BE2C (cell line): ENCODE measurements around the gene MBP.

Source experiments
- DNase-seq: peaks from one replicate; pipeline ENCODE4 v3.0.0-alpha.2; 2020
- H3K27me3 ChIP-seq: fragments of 250-450 bp; sonication (Bioruptor Pico); 2 replicates; pipeline ENCODE4 v1.5.1; 2020; ENCODE audit warnings: mild to moderate bottlenecking
- H3K36me3 ChIP-seq: fragments of 250-450 bp; sonication (Bioruptor Pico); 2 replicates; pipeline ENCODE4 v1.5.1; 2020; ENCODE audit warnings: mild to moderate bottlenecking
- H3K4me1 ChIP-seq: fragments of 250-450 bp; sonication (Bioruptor Pico); 2 replicates; pipeline ENCODE4 v1.5.1; 2020
- H3K4me3 ChIP-seq: 2 replicates; pipeline ENCODE4 v1.5.1; 2011; ENCODE audit warnings: low read depth, low read length
- H3K9me3 ChIP-seq: fragments of 250-450 bp; sonication (Bioruptor Pico); 2 replicates; pipeline ENCODE4 v1.5.1; 2020
- TF ChIP-seq, protein P1 (sequence below): IDR thresholded peaks from 2 replicates; pipeline ENCODE4 v1.5.1; 2012; ENCODE audit warnings: mild to moderate bottlenecking, low read depth, low read length

The MBP gene

DNA sequence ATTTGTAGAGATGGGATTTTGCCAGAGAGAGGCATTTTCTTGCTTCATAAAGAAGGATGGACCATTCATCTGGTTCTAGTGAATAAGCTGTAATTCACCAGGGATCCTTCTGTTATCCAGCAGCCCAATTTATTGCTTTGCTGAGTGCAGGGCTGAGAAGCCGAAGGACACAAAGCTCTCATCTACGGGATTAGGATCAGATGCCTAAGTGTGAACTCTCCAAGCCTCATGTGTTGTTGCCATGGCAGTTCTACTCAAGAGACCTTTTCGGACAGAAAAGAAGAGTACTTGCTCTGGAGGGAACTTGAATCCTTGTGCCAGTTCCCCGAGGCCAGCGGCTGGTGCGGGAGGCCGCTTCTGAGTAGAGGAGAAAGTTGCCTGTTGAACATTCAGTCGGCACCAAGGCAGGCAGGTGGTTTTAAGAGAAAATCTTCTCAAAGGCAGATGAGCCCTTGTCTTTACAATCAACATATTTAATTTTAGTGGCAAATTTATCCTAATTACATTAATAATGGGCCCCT lies 38.4 kb upstream of the MBP start:
- no peaks in the 10 kb centered on the region for H3K4me1 ChIP-seq
- TF ChIP-seq, protein P1, sequence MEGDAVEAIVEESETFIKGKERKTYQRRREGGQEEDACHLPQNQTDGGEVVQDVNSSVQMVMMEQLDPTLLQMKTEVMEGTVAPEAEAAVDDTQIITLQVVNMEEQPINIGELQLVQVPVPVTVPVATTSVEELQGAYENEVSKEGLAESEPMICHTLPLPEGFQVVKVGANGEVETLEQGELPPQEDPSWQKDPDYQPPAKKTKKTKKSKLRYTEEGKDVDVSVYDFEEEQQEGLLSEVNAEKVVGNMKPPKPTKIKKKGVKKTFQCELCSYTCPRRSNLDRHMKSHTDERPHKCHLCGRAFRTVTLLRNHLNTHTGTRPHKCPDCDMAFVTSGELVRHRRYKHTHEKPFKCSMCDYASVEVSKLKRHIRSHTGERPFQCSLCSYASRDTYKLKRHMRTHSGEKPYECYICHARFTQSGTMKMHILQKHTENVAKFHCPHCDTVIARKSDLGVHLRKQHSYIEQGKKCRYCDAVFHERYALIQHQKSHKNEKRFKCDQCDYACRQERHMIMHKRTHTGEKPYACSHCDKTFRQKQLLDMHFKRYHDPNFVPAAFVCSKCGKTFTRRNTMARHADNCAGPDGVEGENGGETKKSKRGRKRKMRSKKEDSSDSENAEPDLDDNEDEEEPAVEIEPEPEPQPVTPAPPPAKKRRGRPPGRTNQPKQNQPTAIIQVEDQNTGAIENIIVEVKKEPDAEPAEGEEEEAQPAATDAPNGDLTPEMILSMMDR = no peak
- H3K9me3 ChIP-seq = no peaks in the 10 kb centered on the region
- DNase-seq = no peak
- no peaks in the 10 kb centered on the region for H3K27me3 ChIP-seq
- H3K36me3 ChIP-seq = no peaks in the 10 kb centered on the region
- H3K4me3 ChIP-seq = no peak overlapping the region

DNA sequence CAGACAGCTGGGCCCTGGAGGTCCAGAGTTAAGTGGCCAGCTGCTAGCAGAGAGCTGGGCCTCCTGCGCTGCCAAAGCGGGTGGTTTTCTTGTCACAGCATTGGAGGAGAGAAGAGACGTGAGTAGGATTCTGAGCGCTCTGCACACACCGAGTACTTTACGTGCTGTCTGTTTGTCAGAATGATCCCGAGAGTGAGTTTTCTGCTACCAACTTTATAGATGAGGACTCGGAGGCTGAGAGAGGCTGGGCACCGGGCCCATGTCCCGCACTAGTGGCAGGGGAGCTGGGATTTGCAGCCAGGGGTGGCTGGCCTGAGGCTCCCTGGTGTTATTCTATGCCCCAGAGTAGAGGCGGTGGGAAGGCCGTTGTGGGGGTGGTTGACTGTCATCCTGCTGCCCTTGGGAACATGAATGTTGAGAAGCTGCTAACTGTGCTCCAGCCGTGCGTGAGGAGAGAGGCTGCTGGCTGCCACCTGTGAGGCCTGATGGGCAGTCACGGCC lies 36.3 kb upstream of the MBP start:
- no peak for DNase-seq
- no peaks in the 10 kb centered on the region for H3K4me1 ChIP-seq
- TF ChIP-seq, protein P1 = no peak
- H3K27me3 ChIP-seq = no peaks in the 10 kb centered on the region
- H3K4me3 ChIP-seq = no peak overlapping the region
- no peaks in the 10 kb centered on the region for H3K36me3 ChIP-seq
- H3K9me3 ChIP-seq = no peaks in the 10 kb centered on the region

DNA sequence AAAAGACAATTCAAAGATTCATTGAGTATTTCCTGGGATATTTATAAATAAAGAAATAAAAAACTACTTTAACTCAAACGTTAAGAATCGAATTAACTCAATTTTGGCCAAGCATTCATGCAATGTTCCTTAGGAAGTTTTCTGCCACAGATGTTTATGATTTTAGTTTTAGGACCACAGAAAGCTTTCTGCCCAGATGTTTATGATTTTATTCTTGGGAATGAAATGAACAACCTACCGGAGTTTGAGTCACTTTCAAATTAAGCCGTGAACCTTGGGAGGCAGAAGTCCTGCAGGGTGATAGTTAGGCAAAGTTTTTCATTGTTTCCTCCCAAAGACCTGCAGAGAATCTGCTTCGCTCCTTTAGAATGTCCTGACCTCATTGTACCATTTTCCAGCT lies 34.7 kb upstream of the MBP start:
- H3K27me3 ChIP-seq = no peaks in the 10 kb centered on the region
- H3K9me3 ChIP-seq = no peaks in the 10 kb centered on the region
- no peak for DNase-seq
- TF ChIP-seq, protein P1 = no peak
- no peak overlapping the region for H3K4me3 ChIP-seq
- no peaks in the 10 kb centered on the region for H3K4me1 ChIP-seq
- no peaks in the 10 kb centered on the region for H3K36me3 ChIP-seq

DNA sequence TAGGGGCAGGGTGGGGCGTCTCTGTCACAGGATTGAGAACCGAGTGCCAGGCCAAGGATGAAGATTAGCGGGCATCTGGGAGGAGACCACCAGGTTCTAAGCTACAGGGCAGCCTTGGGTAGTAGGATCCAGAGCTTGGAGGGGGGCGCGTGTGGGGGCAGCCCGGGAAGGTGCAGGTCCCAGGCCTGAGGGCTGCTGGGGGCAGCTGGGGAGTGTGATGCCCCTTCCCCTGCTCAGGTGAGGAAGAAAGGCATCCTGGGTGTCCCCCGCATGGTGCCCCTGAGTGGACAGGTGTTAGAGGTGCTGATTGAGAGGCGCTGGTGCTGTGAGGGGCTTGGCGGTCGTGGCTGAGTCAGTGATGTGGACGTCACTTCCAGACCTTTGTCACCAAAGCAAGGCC lies 33.9 kb upstream of the MBP start:
- no peaks in the 10 kb centered on the region for H3K36me3 ChIP-seq
- no peak overlapping the region for H3K4me3 ChIP-seq
- H3K4me1 ChIP-seq = no peaks in the 10 kb centered on the region
- no peaks in the 10 kb centered on the region for H3K9me3 ChIP-seq
- H3K27me3 ChIP-seq = no peaks in the 10 kb centered on the region
- TF ChIP-seq, protein P1 = no peak
- DNase-seq = no peak

DNA sequence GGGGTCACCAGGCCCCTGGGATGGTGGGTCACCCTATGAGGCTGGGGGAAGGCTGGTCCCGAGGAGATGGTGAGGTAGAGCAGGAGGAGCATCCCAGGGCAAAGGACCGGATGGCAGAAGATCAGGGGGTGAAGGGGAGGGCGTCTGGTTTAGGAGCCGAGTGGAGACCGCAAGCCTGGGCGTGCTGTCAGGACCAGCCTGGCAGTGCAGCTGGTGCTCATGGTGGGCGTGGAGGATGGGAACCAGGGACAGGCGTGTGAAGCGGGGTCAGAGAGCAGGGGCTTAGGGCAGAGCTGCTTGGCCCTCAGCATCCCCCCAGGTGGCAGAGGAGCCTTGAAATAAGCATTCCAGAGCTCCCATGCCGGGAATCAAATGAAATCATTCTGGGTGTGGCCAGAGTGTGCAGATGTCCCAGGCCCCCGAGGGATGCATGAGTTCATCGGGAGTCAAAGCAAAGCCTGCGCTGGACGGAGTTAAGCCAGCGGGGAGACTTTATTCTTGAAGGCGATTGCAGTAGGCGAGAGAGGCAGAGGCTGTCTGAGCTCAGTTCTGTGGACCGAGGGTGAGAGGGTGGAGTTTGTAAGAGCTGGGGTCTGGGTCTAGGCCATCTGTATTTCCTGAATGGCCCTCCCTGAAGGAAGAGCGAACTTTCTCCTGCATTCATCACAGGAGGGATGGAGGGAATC lies 33.1 kb upstream of the MBP start:
- no peak overlapping the region for H3K4me3 ChIP-seq
- no peak for DNase-seq

More for the DNA sequence above, 33.1 kb upstream of the MBP start:
- Histone ChIP-seq H3K36me3 (no peaks in the 10 kb centered on the region), H3K4me1 (no peaks in the 10 kb centered on the region), H3K9me3 (no peaks in the 10 kb centered on the region), H3K27me3 (no peaks in the 10 kb centered on the region)
- TF ChIP-seq, protein P1 = no peak
